ENCODE measurements around the gene DRD3. TPM values are rescaled to one million over a fixed set of nuclear protein-coding genes. Genes with fewer than 3 reads are reported as not detected.

The DRD3 gene
- total and polyA plus RNA-seq, 2 experiments from 2014 or later = 0.21 to 0.65 TPM

GRCh38 chr3:114143817-114144216 is 35.0 kb downstream of the DRD3 start:
- no peaks in the 10 kb centered on the region for H4K20me1 ChIP-seq (replicated peaks; ENCODE audit: insufficient read depth)
- Mint-ChIP-seq H3K27me3 (ENCODE audit: insufficient read depth, low read depth, poor library complexity) (no peaks in the 10 kb centered on the region), H3K4me3 (no peak overlapping the region), H3K36me3 (ENCODE audit: low read depth) (no peaks in the 10 kb centered on the region), H3K27ac (no peak overlapping the region), H3K4me1 (peaks cover 5% of the 10 kb centered on the region), H3K9me3 (no peaks in the 10 kb centered on the region)
- H3K79me2 ChIP-seq (replicated peaks; ENCODE audit: insufficient read depth) = no peaks in the 10 kb centered on the region
- H3F3A ChIP-seq (replicated peaks; ENCODE audit: low read depth) = no peaks in the 10 kb centered on the region
- TF ChIP-seq REST (IDR thresholded peaks at IDR 0.05; ENCODE audit: unreplicated experiment) (no peak), CREB1 (CRISPR knock-in tag; IDR thresholded peaks at IDR 0.05; ENCODE audit: low read depth) (no peak), EZH2phosphoT487 (IDR thresholded peaks at IDR 0.05; ENCODE audit: unreplicated experiment) (no peak), STAT1 (IDR thresholded peaks at IDR 0.05; ENCODE audit: unreplicated experiment) (no peak), EZH2 (IDR thresholded peaks at IDR 0.05; ENCODE audit: low read depth, unreplicated experiment) (no peak), ZNF331 (CRISPR knock-in tag; IDR thresholded peaks at IDR 0.05; ENCODE audit: low read depth) (no peak)
- TF ChIP-seq, protein P1, sequence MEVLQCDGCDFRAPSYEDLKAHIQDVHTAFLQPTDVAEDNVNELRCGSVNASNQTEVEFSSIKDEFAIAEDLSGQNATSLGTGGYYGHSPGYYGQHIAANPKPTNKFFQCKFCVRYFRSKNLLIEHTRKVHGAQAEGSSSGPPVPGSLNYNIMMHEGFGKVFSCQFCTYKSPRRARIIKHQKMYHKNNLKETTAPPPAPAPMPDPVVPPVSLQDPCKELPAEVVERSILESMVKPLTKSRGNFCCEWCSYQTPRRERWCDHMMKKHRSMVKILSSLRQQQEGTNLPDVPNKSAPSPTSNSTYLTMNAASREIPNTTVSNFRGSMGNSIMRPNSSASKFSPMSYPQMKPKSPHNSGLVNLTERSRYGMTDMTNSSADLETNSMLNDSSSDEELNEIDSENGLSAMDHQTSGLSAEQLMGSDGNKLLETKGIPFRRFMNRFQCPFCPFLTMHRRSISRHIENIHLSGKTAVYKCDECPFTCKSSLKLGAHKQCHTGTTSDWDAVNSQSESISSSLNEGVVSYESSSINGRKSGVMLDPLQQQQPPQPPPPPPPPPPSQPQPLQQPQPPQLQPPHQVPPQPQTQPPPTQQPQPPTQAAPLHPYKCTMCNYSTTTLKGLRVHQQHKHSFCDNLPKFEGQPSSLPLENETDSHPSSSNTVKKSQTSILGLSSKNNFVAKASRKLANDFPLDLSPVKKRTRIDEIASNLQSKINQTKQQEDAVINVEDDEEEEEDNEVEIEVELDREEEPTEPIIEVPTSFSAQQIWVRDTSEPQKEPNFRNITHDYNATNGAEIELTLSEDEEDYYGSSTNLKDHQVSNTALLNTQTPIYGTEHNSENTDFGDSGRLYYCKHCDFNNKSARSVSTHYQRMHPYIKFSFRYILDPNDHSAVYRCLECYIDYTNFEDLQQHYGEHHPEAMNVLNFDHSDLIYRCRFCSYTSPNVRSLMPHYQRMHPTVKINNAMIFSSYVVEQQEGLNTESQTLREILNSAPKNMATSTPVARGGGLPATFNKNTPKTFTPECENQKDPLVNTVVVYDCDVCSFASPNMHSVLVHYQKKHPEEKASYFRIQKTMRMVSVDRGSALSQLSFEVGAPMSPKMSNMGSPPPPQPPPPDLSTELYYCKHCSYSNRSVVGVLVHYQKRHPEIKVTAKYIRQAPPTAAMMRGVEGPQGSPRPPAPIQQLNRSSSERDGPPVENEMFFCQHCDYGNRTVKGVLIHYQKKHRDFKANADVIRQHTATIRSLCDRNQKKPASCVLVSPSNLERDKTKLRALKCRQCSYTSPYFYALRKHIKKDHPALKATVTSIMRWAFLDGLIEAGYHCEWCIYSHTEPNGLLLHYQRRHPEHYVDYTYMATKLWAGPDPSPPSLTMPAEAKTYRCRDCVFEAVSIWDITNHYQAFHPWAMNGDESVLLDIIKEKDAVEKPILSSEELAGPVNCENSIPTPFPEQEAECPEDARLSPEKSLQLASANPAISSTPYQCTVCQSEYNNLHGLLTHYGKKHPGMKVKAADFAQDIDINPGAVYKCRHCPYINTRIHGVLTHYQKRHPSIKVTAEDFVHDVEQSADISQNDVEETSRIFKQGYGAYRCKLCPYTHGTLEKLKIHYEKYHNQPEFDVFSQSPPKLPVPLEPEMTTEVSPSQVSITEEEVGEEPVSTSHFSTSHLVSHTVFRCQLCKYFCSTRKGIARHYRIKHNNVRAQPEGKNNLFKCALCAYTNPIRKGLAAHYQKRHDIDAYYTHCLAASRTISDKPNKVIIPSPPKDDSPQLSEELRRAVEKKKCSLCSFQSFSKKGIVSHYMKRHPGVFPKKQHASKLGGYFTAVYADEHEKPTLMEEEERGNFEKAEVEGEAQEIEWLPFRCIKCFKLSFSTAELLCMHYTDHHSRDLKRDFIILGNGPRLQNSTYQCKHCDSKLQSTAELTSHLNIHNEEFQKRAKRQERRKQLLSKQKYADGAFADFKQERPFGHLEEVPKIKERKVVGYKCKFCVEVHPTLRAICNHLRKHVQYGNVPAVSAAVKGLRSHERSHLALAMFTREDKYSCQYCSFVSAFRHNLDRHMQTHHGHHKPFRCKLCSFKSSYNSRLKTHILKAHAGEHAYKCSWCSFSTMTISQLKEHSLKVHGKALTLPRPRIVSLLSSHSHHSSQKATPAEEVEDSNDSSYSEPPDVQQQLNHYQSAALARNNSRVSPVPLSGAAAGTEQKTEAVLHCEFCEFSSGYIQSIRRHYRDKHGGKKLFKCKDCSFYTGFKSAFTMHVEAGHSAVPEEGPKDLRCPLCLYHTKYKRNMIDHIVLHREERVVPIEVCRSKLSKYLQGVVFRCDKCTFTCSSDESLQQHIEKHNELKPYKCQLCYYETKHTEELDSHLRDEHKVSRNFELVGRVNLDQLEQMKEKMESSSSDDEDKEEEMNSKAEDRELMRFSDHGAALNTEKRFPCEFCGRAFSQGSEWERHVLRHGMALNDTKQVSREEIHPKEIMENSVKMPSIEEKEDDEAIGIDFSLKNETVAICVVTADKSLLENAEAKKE (CRISPR knock-in tag; IDR thresholded peaks at IDR 0.05) = no peak
- H2AFZ ChIP-seq = no peak overlapping the region
- no peak for ATAC-seq
- H3K27ac ChIP-seq (ENCODE audit: low read depth) = no peak overlapping the region
- DNase-seq (ENCODE audit: low spot score) = no peak
- H3K4me1 ChIP-seq (ENCODE audit: insufficient read depth) = no peaks in the 10 kb centered on the region
- no peaks in the 10 kb centered on the region for H3K36me3 ChIP-seq (ENCODE audit: insufficient read depth)
- H3K27me3 ChIP-seq (ENCODE audit: insufficient read depth) = no peaks in the 10 kb centered on the region
- no peak overlapping the region for H3K4me2 ChIP-seq
- no peak overlapping the region for H3K4me3 ChIP-seq
- H3K9me2 ChIP-seq (ENCODE audit: insufficient read depth) = no peaks in the 10 kb centered on the region; the same call in 1 of the 2 replicates
